ENCODE results near the gene RGS12.
A peak's percentile ranks its signal among the peaks of the same experiment; 100 is the strongest.

RGS12 gene

DNA sequence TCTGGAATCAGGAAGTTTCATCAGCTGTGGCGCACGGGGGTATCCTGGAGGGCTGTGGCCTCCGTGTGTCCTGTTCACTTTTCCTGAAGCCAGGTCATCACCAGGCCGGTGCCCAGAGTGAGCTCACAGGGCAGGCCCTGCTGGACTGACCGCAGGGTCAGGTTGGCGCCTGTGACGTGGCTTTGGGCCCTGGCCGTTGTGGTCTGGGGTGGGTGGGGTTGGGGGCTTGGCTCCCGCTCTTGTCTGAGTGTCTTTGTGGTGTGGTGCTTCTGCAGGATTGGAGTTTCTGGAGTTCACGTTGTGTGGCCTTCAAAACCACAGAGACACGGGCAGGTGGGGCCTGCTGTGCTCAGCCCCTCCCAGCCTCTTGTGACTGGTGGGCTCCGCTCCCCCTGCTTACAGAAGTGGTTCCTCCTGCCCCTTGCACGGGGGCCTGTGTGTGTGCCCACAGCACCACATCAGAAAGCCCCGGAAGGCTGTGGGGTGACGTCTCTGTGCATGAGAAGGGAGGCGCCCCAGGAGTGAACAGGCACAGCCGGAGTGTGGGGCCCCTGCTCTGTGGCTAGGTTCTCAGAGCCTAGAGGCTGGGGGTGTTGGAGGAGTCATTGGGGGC is 9.5 kb downstream of the RGS12 start:
- TF ChIP-seq SP1 (IDR thresholded peaks at IDR 0.05) = no peak
- TF ChIP-seq LEF1 (IDR thresholded peaks at IDR 0.05; ENCODE audit: borderline replicate concordance) = no peak
- no peak for TF ChIP-seq ELF4 (IDR thresholded peaks at IDR 0.05)
- POLR2A ChIA-PET = interaction anchor here (1.3 kb wide), 1 partner anchor 10 kb away, joined by 3 read pairs; the partner anchor contains the start of gene RGS12
- no peak for DNase-seq (ENCODE audit: extremely low spot score)
- CTCF ChIA-PET = no interaction called here

GRCh38 chr4:3302786-3303564 is 10.2 kb downstream of the RGS12 start:
- ChIA-PET CTCF (interaction anchor here (0.5 kb wide), 1 partner anchor 96 kb away, joined by 3 read pairs; no protein-coding TSS in a partner anchor), POLR2A (interaction anchor here (1.3 kb wide), 1 partner anchor 10 kb away, joined by 3 read pairs; the partner anchor contains the start of gene RGS12)
- TF ChIP-seq FOXA1 (IDR thresholded peaks at IDR 0.05) = no peak
- TF ChIP-seq LEF1 (IDR thresholded peaks at IDR 0.05; ENCODE audit: borderline replicate concordance) = no peak
- no peak for TF ChIP-seq ELF4 (IDR thresholded peaks at IDR 0.05)
- TF ChIP-seq PKNOX1 (IDR thresholded peaks at IDR 0.05) = no peak
- no peak for TF ChIP-seq SP1 (IDR thresholded peaks at IDR 0.05)
- no peak for TF ChIP-seq HDGF (IDR thresholded peaks at IDR 0.05; ENCODE audit: borderline replicate concordance)
- no peak for TF ChIP-seq FOXM1 (IDR thresholded peaks at IDR 0.05; ENCODE audit: borderline replicate concordance)
- TF ChIP-seq BHLHE40 (IDR thresholded peaks at IDR 0.05; ENCODE audit: borderline replicate concordance) = no peak
- TF ChIP-seq FOXK2 (IDR thresholded peaks at IDR 0.05) = no peak
- no peak for DNase-seq (ENCODE audit: extremely low spot score)

GRCh38 chr4:3303565-3303824 is 10.7 kb downstream of the RGS12 start:
- no peak for DNase-seq (ENCODE audit: extremely low spot score)
- ChIA-PET CTCF (interaction anchor here (0.5 kb wide), 1 partner anchor 95 kb away, joined by 3 read pairs; no protein-coding TSS in a partner anchor), POLR2A (interaction anchor here (1.3 kb wide), 2 partner anchors 11 to 12 kb away, joined by 3 to 6 read pairs; partner anchors contain the start of gene RGS12)
- no peak for TF ChIP-seq FOXK2 (IDR thresholded peaks at IDR 0.05)
- TF ChIP-seq FOXA1 (IDR thresholded peaks at IDR 0.05) = no peak
- TF ChIP-seq ZNF384 (IDR thresholded peaks at IDR 0.05) = no peak
- no peak for TF ChIP-seq NFRKB (IDR thresholded peaks at IDR 0.05)
- TF ChIP-seq BHLHE40 (IDR thresholded peaks at IDR 0.05; ENCODE audit: borderline replicate concordance) = no peak
- TF ChIP-seq SP1 (IDR thresholded peaks at IDR 0.05) = no peak
- TF ChIP-seq ARNT (IDR thresholded peaks at IDR 0.05) = no peak

- DNase-seq (ENCODE audit: extremely low spot score) = peak; percentile 34
- no peak for TF ChIP-seq TARDBP (IDR thresholded peaks at IDR 0.05)
- TF ChIP-seq HDGF (IDR thresholded peaks at IDR 0.05; ENCODE audit: borderline replicate concordance) = no peak
- no peak for TF ChIP-seq FOXM1 (IDR thresholded peaks at IDR 0.05; ENCODE audit: borderline replicate concordance)
- ChIA-PET POLR2A (interaction anchor here (1.3 kb wide), 2 partner anchors 11 to 13 kb away, joined by 3 to 6 read pairs; partner anchors contain the start of gene RGS12), CTCF (interaction anchor here (1.3 kb wide), 1 partner anchor 15 kb away, joined by 4 read pairs; no protein-coding TSS in a partner anchor)
These were observed 11.3 kb downstream of the RGS12 start for GRCh38 chr4:3303923-3304710.

DNA sequence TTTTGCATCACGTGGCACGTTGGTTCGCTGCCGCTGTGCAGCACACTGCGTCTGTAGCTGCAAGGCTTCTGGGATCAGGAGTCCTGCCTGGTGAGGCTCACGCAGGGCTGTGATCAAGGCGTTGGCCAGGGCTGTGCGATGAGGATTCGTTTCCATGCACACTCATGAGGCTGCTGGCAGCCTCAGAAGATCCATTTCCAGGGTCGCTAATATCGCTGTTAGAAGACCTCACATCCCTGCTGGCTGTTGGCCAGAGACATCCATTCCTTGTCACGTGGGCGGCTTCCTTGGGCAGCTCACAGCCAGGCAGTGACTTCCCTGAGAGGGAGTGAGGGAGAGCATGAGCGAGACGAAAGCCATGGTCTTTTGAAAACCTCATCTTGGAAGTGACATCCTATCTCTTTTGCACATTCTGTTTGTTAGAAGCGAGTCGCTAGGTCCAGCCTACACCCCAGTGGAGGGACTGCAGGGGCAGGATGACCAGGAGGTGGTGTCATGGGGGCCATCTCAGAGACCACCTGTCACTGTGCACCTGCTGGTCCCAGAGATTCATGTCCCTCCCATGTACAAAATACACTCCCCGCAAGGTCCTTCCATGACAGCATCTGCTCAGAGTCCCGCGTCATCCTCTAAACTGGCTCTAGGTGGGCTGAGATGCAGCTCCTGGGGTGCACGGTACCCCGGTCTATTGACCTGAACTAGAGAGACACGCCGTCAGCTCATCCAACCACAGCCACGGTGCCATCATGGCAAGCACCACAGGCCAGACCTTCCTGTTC is 12.2 kb downstream of the RGS12 start:
- POLR2A ChIA-PET = interaction anchor here (1.3 kb wide), 1 partner anchor 14 kb away, joined by 6 read pairs; no protein-coding TSS in a partner anchor
- TF ChIP-seq SUZ12 (IDR thresholded peaks at IDR 0.05) (no peak), HDGF (IDR thresholded peaks at IDR 0.05; ENCODE audit: borderline replicate concordance) (no peak), TARDBP (IDR thresholded peaks at IDR 0.05) (no peak), L3MBTL2 (conservative IDR thresholded peaks at IDR 0.05) (no peak), FOXA1 (IDR thresholded peaks at IDR 0.05) (no peak), ARNT (IDR thresholded peaks at IDR 0.05) (no peak), CTBP1 (IDR thresholded peaks at IDR 0.05; ENCODE audit: borderline replicate concordance) (no peak), FOXK2 (IDR thresholded peaks at IDR 0.05) (no peak), SP1 (IDR thresholded peaks at IDR 0.05) (no peak), FOXM1 (IDR thresholded peaks at IDR 0.05; ENCODE audit: borderline replicate concordance) (no peak), BHLHE40 (IDR thresholded peaks at IDR 0.05; ENCODE audit: borderline replicate concordance) (no peak), LEF1 (IDR thresholded peaks at IDR 0.05; ENCODE audit: borderline replicate concordance) (no peak), ELF4 (IDR thresholded peaks at IDR 0.05) (no peak), PKNOX1 (IDR thresholded peaks at IDR 0.05) (no peak)
- DNase-seq (ENCODE audit: extremely low spot score) = peak; percentile 39
- CTCF ChIA-PET = interaction anchor here (1.3 kb wide), 1 partner anchor 14 kb away, joined by 4 read pairs; no protein-coding TSS in a partner anchor
